ENCODE results near the gene ACLY. TPM values are rescaled to one million over a fixed set of nuclear protein-coding genes. Genes with fewer than 3 reads are reported as not detected.
A peak's percentile ranks its signal among the peaks of the same experiment; 100 is the strongest.
"Not testable (repeated sequence)": the region's sequence is repeated elsewhere in the genome, so short reads cannot be mapped to it uniquely, and the experiment has no call there.

Gene ACLY
- total and polyA plus RNA-seq, 12 donors, result 12.1 to 42.2 (median 25.2) TPM

- TF ChIP-seq CTCF (IDR thresholded peaks at IDR 0.05), result no peak
- intact Hi-C loops (cut with DNase I), result no loop called here
- Histone ChIP-seq H3K27ac (peak overlapping the region in 5 of 10 donors; percentile 70 to 79 (median 77)), H3K36me3 (peaks cover 0 to 19% (median under 1%) of the 10 kb centered on the region in 9 donors), H3K27me3 (no peaks in the 10 kb centered on the region), H3K4me3 (peak overlapping the region in 9 of 10 donors; percentile 70 to 100 (median 86)), H3K9me3 (no peaks in the 10 kb centered on the region), H3K4me1 (peaks cover 0 to 20% (median 14%) of the 10 kb centered on the region in 9 donors)
- DNase-seq (no peak), ATAC-seq (peak in 1 of 8 donors; percentile 17)
- 56 to 61% methylated on average over 21 of the region's 21 CpGs for WGBS, 2 donors
Measured at GRCh38 chr17:41836550-41837196, 82.1 kb downstream of the ACLY start.

- WGBS, 2 donors, result 0 to 1% methylated on average over 69 to 72 of the region's 72 CpGs
- H3K27me3 ChIP-seq, result no peaks in the 10 kb centered on the region
- ATAC-seq, result peak; percentile 90 to 97 (median 92)
- peak within 1 kb of the TSS in 9 of 10 donors; percentile 60 to 84 (median 75) for H3K27ac ChIP-seq
- H3K36me3 ChIP-seq, result peaks cover 0 to 26% (median 8%) of the 10 kb centered on the region in 9 donors
- peak within 1 kb of the TSS; percentile 70 to 100 (median 90) for H3K4me3 ChIP-seq
- H3K9me3 ChIP-seq, result no peaks in the 10 kb centered on the region
- intact Hi-C loops (cut with DNase I), result no loop called here
- TF ChIP-seq CTCF (IDR thresholded peaks at IDR 0.05), result no peak
- DNase-seq, result peak; percentile 34 to 71
- peaks cover 0 to 20% (median 14%) of the 10 kb centered on the region in 9 donors for H3K4me1 ChIP-seq
Measured at GRCh38 chr17:41835800-41836549, 82.8 kb downstream of the ACLY start, which contains the start of gene NT5C3B. TSS of gene NT5C3B (minus strand) at chr17:41836232. CDS start at chr17:41836193, 39 bp downstream.

- H3K9me3 ChIP-seq, result no peaks in the 10 kb centered on the region
- H3K36me3 ChIP-seq, result peaks cover 0 to 33% (median 12%) of the 10 kb centered on the region in 9 donors
- H3K27ac ChIP-seq, result peak overlapping the region in 9 of 10 donors; percentile 60 to 84 (median 75)
- WGBS, 2 donors, result 13 to 16% methylated on average over 13 of the region's 13 CpGs
- TF ChIP-seq CTCF (IDR thresholded peaks at IDR 0.05), result no peak
- DNase-seq (no peak), ATAC-seq (peak; percentile 13 to 66 (median 41))
- intact Hi-C loops (cut with DNase I), result no loop called here
- H3K27me3 ChIP-seq, result no peaks in the 10 kb centered on the region
- peak overlapping the region; percentile 70 to 100 (median 90) for H3K4me3 ChIP-seq
- H3K4me1 ChIP-seq, result peaks cover 0 to 20% (median 14%) of the 10 kb centered on the region in 9 donors
Measured at GRCh38 chr17:41835214-41835799, 83.4 kb downstream of the ACLY start.

- H3K9me3 ChIP-seq; DNase-seq; H3K4me3 ChIP-seq; intact Hi-C loops (cut with DNase I); H3K4me1 ChIP-seq; H3K27me3 ChIP-seq; ATAC-seq; H3K27ac ChIP-seq: not testable (repeated sequence)
- 86 to 87% methylated on average over 10 of the region's 10 CpGs for WGBS, 2 donors
- H3K36me3 ChIP-seq, result peaks cover 0 to 85% (median 32%) of the 10 kb centered on the region in 9 donors
Measured at GRCh38 chr17:41829961-41830360, 88.8 kb downstream of the ACLY start.

All from heart right ventricle (tissue), 16 donors.